ENCODE data around the gene GGT6. TPM values are rescaled to one million over a fixed set of nuclear protein-coding genes. Genes with fewer than 3 reads are reported as not detected.

The GGT6 gene
- polyA plus RNA-seq, 1 of the 3 experiments (the other 2 are of a cell fraction): not detected

- TF ChIP-seq CTCF (IDR thresholded peaks at IDR 0.05) (no peak), NRF1 (IDR thresholded peaks at IDR 0.05; ENCODE audit: low read depth, low read length) (no peak), MXI1 (IDR thresholded peaks at IDR 0.05; ENCODE audit: low read depth, low read length) (no peak), RXRA (IDR thresholded peaks at IDR 0.05; ENCODE audit: borderline replicate concordance, low read depth) (no peak), FOXM1 (IDR thresholded peaks at IDR 0.05; ENCODE audit: low read depth) (no peak)
Observed at GRCh38 chr17:4540687-4541327, 19.6 kb downstream of the GGT6 start (continued).

GRCh38 chr17:4540224-4540651 lies 20.1 kb downstream of the GGT6 start:
- no peaks in the 10 kb centered on the region for H3K9me3 ChIP-seq
- CTCF ChIA-PET: interaction anchor here (0.6 to 1.8 kb wide), 4 partner anchors 8 to 119 kb away, joined by 3 to 7 read pairs (median 4); no protein-coding TSS in a partner anchor
- DNase-seq: no peak
- H3K36me3 ChIP-seq (replicated peaks in 1 of 2; ENCODE audit: control insufficient read depth in 1 of 2, insufficient read depth in 2 of 2, low read length in 1 of 2): peaks cover 3 to 67% of the 10 kb centered on the region in 2 experiments
- H2AFZ ChIP-seq (ENCODE audit: low read depth): no peak overlapping the region
- TF ChIP-seq MAX (IDR thresholded peaks at IDR 0.05; ENCODE audit: low read depth): no peak
- TF ChIP-seq CHD2 (IDR thresholded peaks at IDR 0.05; ENCODE audit: low read length, partially characterized antibody): no peak
- TF ChIP-seq IRF3 (IDR thresholded peaks at IDR 0.05; ENCODE audit: low read depth, low read length): no peak
- no peak for TF ChIP-seq JUND (IDR thresholded peaks at IDR 0.05)
- no peaks in the 10 kb centered on the region for H3K79me2 ChIP-seq (ENCODE audit: insufficient read depth)
- POLR2A ChIA-PET: no interaction called here
- 93% methylated on average over 5 of the region's 14 CpGs for WGBS (ENCODE audit: low lambda C conversion rate)
- no peak overlapping the region for H3K4me3 ChIP-seq (ENCODE audit: low read depth in 2 of 2, low read length in 1 of 2)
- no peaks in the 10 kb centered on the region for H4K20me1 ChIP-seq (ENCODE audit: insufficient read depth)
- H3K9me2 ChIP-seq: no peaks in the 10 kb centered on the region
- no peak overlapping the region for H3K4me2 ChIP-seq
- no peak overlapping the region for H3K9ac ChIP-seq
- peaks cover 0 to 9% of the 10 kb centered on the region in 2 experiments; a peak in 1 of 4 replicates for H3K4me1 ChIP-seq (ENCODE audit: control insufficient read depth in 1 of 2, insufficient read depth in 2 of 2, low read depth in 1 of 2, low read length in 1 of 2)
- H3F3A ChIP-seq (replicated peaks; ENCODE audit: insufficient read depth): no peaks in the 10 kb centered on the region
- H3K27me3 ChIP-seq (ENCODE audit: insufficient read depth): no peaks in the 10 kb centered on the region
- H3K27ac ChIP-seq (ENCODE audit: low read depth in 2 of 2, low read length in 1 of 2): no peak overlapping the region

GRCh38 chr17:4539576-4540223 lies 20.7 kb downstream of the GGT6 start:
- no peaks in the 10 kb centered on the region for H3K79me2 ChIP-seq (ENCODE audit: insufficient read depth)
- DNase-seq: no peak
- H2AFZ ChIP-seq (ENCODE audit: low read depth): no peak overlapping the region
- H3K27me3 ChIP-seq (ENCODE audit: insufficient read depth): no peaks in the 10 kb centered on the region
- H4K20me1 ChIP-seq (ENCODE audit: insufficient read depth): no peaks in the 10 kb centered on the region
- WGBS (ENCODE audit: low lambda C conversion rate): 91% methylated on average over 17 of the region's 26 CpGs
- no peak overlapping the region for H3K4me2 ChIP-seq
- H3K9me3 ChIP-seq: no peaks in the 10 kb centered on the region
- H3K4me1 ChIP-seq (ENCODE audit: control insufficient read depth in 1 of 2, insufficient read depth in 2 of 2, low read depth in 1 of 2, low read length in 1 of 2): peaks cover 0 to 14% of the 10 kb centered on the region in 2 experiments; a peak in 1 of 4 replicates
- H3K9ac ChIP-seq: no peak overlapping the region
- H3F3A ChIP-seq (replicated peaks; ENCODE audit: insufficient read depth): no peaks in the 10 kb centered on the region
- ChIA-PET POLR2A (no interaction called here), CTCF (interaction anchor here (1.7 kb wide), 1 partner anchor 11 kb away, joined by 4 read pairs; no protein-coding TSS in a partner anchor)
- H3K27ac ChIP-seq (ENCODE audit: low read depth in 2 of 2, low read length in 1 of 2): no peak overlapping the region
- H3K36me3 ChIP-seq (replicated peaks in 1 of 2; ENCODE audit: control insufficient read depth in 1 of 2, insufficient read depth in 2 of 2, low read length in 1 of 2): peaks cover 3 to 64% of the 10 kb centered on the region in 2 experiments
- no peak overlapping the region for H3K4me3 ChIP-seq (ENCODE audit: low read depth in 2 of 2, low read length in 1 of 2)
- H3K9me2 ChIP-seq: no peaks in the 10 kb centered on the region
- TF ChIP-seq TCF12 (IDR thresholded peaks at IDR 0.05) (no peak), POLR2AphosphoS5 (IDR thresholded peaks at IDR 0.05; ENCODE audit: low read depth, low read length) (no peak), NFIC (IDR thresholded peaks at IDR 0.05; ENCODE audit: borderline replicate concordance) (no peak), SIN3A (IDR thresholded peaks at IDR 0.05; ENCODE audit: borderline replicate concordance, low read depth, low read length) (no peak), RXRA (IDR thresholded peaks at IDR 0.05; ENCODE audit: borderline replicate concordance, low read depth) (no peak), REST (IDR thresholded peaks at IDR 0.05; ENCODE audit: low read depth, low read length) (no peak), CHD2 (IDR thresholded peaks at IDR 0.05; ENCODE audit: low read length, partially characterized antibody) (no peak), TAF1 (IDR thresholded peaks at IDR 0.05; ENCODE audit: borderline replicate concordance, low read depth, low read length) (no peak), MEF2A (IDR thresholded peaks at IDR 0.05; ENCODE audit: borderline replicate concordance, low read depth) (no peak), MXI1 (IDR thresholded peaks at IDR 0.05; ENCODE audit: low read depth, low read length) (no peak), FOXJ3 (CRISPR knock-in tag; IDR thresholded peaks at IDR 0.05) (no peak)

Data from SK-N-SH (cell line).